RPMI7951 (cell line): ENCODE data around the gene SKIDA1. TPM values are rescaled to one million over a fixed set of nuclear protein-coding genes. Genes with fewer than 3 reads are reported as not detected.
"Not testable (repeated sequence)": the region's sequence is repeated elsewhere in the genome, so short reads cannot be mapped to it uniquely, and the experiment has no call there.

ENCODE experiments used
- DNase-seq: peaks from one replicate; pipeline ENCODE4 v3.0.0-alpha.2; 2012; ENCODE audit warnings: low read depth
- total RNA-seq: library from RNA; depleted of rRNA; stranded (reverse); fragments of >200 nt; shearing (Covaris generic); gene quantifications from 2 replicates; pipeline ENCODE4 v1.2.3, GENCODE V29; 2014; rRNA removed

SKIDA1 gene
- 0.48 and 0.88 TPM in 2 replicates for total RNA-seq

GRCh38 chr10:21525367-21526187 is at the start of gene SKIDA1:
SKIDA1 (minus strand) TSS chr10:21525682; CDS start chr10:21517822, 7,860 bp downstream.
- peak; percentile 89 for DNase-seq

- DNase-seq, result not testable (repeated sequence)
Measured at GRCh38 chr10:21574514-21574913, 49.0 kb upstream of the SKIDA1 start.

- peak; percentile 66 for DNase-seq
Measured at GRCh38 chr10:21572578-21572977, 47.1 kb upstream of the SKIDA1 start.

GRCh38 chr10:21570761-21571521 is 45.5 kb upstream of the SKIDA1 start:
- no peak for DNase-seq

- DNase-seq, result not testable (repeated sequence)
Measured at GRCh38 chr10:21558984-21559383, 33.5 kb upstream of the SKIDA1 start.

- DNase-seq, result no peak
Measured at GRCh38 chr10:21556527-21556926, 31.0 kb upstream of the SKIDA1 start.

- no peak for DNase-seq
Measured at GRCh38 chr10:21552638-21553037, 27.2 kb upstream of the SKIDA1 start.

GRCh38 chr10:21547246-21547645 is 21.8 kb upstream of the SKIDA1 start:
- no peak for DNase-seq

- DNase-seq, result not testable (repeated sequence)
Measured at GRCh38 chr10:21540701-21541100, 15.2 kb upstream of the SKIDA1 start.

- no peak for DNase-seq
Measured at GRCh38 chr10:21536874-21537273, 11.4 kb upstream of the SKIDA1 start.

GRCh38 chr10:21535976-21536375 is 10.5 kb upstream of the SKIDA1 start:
- DNase-seq, result not testable (repeated sequence)

- DNase-seq, result no peak
Measured at GRCh38 chr10:21535494-21535965, 10.0 kb upstream of the SKIDA1 start.

- DNase-seq, result peak; percentile 61
Measured at GRCh38 chr10:21534604-21535493, 9.4 kb upstream of the SKIDA1 start.

GRCh38 chr10:21534280-21534586 is 8.8 kb upstream of the SKIDA1 start:
- DNase-seq, result no peak

GRCh38 chr10:21533467-21534279 is 8.2 kb upstream of the SKIDA1 start, which contains the start of gene MLLT10:
MLLT10 (plus strand) TSS chr10:21534232; CDS start chr10:21534645, 413 bp downstream.
- peak; percentile 95 for DNase-seq

- DNase-seq, result no peak
Measured at GRCh38 chr10:21532694-21533466, 7.4 kb upstream of the SKIDA1 start.

- peak; percentile 43 for DNase-seq
Measured at GRCh38 chr10:21531164-21531563, 5.7 kb upstream of the SKIDA1 start.

GRCh38 chr10:21530641-21531040 is 5.2 kb upstream of the SKIDA1 start:
- DNase-seq, result no peak

GRCh38 chr10:21530168-21530567 is 4.7 kb upstream of the SKIDA1 start:
- DNase-seq, result no peak
